Heart right ventricle (tissue), 16 donors: ENCODE data around the gene ARHGEF6. TPM values are rescaled to one million over a fixed set of nuclear protein-coding genes. Genes with fewer than 3 reads are reported as not detected.

Experiments used
- ATAC-seq, 8 donors: fragments of 200-7000 bp; cut with Tn5 transposase; one replicate each; pipeline ENCODE4 v1.9.1; 2020; ENCODE audit warnings: mild to moderate bottlenecking in 8 of 8, moderate library complexity in 8 of 8, moderate number of reproducible peaks in 1 of 8
- DNase-seq, 2 donors: peaks; one replicate each; pipeline ENCODE4 v3.0.0-alpha.2; 2020
- H3K27ac ChIP-seq, 10 donors: fragments of 200-600 bp; sonication (generic) in 2 of 10; one replicate each; pipeline versions ENCODE4 v1.5.0 to v1.8.0; 2020 to 2022; ENCODE audit warnings: mild to moderate bottlenecking in 3 of 10
- H3K27me3 ChIP-seq, 7 donors: fragments of 200-600 bp; one replicate each; pipeline ENCODE4 v1.8.0; 2021 to 2022; ENCODE audit warnings: mild to moderate bottlenecking in 2 of 7
- H3K36me3 ChIP-seq, 9 donors: fragments of 200-600 bp; sonication (generic) in 1 of 9; one replicate each; pipeline versions ENCODE4 v1.5.0 to v1.8.0; 2020 to 2022; ENCODE audit warnings: mild to moderate bottlenecking in 2 of 9
- H3K4me1 ChIP-seq, 9 donors: fragments of 200-600 bp; sonication (generic) in 1 of 9; one replicate each; pipeline versions ENCODE4 v1.5.0 to v1.8.0; 2020 to 2022; ENCODE audit warnings: mild to moderate bottlenecking in 4 of 9
- H3K4me3 ChIP-seq, 10 donors: fragments of 200-600 bp; sonication (generic) in 2 of 10; one replicate each; pipeline versions ENCODE4 v1.5.0 to v1.8.0; 2020 to 2022; ENCODE audit warnings: mild to moderate bottlenecking in 7 of 10, moderate library complexity in 2 of 10
- H3K9me3 ChIP-seq, 11 donors: fragments of 200-600 bp in 10 of 11; sonication (generic) in 2 of 11; one replicate each; pipeline versions ENCODE4 v1.5.0 to v1.8.0; 2013 to 2022; ENCODE audit warnings: mild to moderate bottlenecking in 2 of 11, control low read depth in 1 of 11, moderate library complexity in 1 of 11
- WGBS, 2 donors: extraction: QIAGEN DNeasy Blood & Tissue Kit; methylation state at CpG; one replicate each; pipeline ENCODE4 v1.1.7; 2013; ENCODE audit warnings: inconsistent platforms in 1 of 2; 5-methylcytosine and 5-hydroxymethylcytosine counted together
- intact Hi-C, 10 donors: fragments of 100-400 bp; cut with DNase I; formaldehyde crosslinking; loops; one replicate each; pipeline versions ENCODE4 v1.11.1 to v1.14.2; 2022
- polyA plus RNA-seq, 2 donors: library from polyadenylated mRNA; stranded (reverse); fragments of 200-250 nt; gene quantifications; one replicate each; pipeline ENCODE4 v1.2.3, GENCODE V29; 2013
- total RNA-seq, 10 donors: library from RNA; stranded (reverse); fragmentation: NEBNext Ultra II Directional in 3 of 10; extraction: Animal tissue kit (Norgen Biotek cat#: 25700) in 3 of 10; gene quantifications; one replicate each; pipeline versions ENCODE4 v1.2.1 to v1.2.4, GENCODE V29; 2021 to 2023
- TF ChIP-seq, protein P1 (sequence below), 9 donors: fragments of 200-600 bp; sonication (generic) in 2 of 9; IDR thresholded peaks; one replicate each; pipeline versions ENCODE4 v1.5.0 to v1.8.0; 2021 to 2022; ENCODE audit warnings: antibody characterized with exemption in 9 of 9, mild to moderate bottlenecking in 5 of 9, moderate library complexity in 1 of 9
- donor health status: Arrhythmogenic right ventricular cardiomyopathy.
- donor health status: ischemic (EF 13 %, LVEDD 7.1; RV severe dilation, severe dysfunction).
- donor health status: healthy with polysubstance abuse.
- donor health status: DM: no; HTN: yes; CAD: no.
- donor health status: DM: no; HTN: no; CAD: no.
- donor health status: ischemic (EF 25% LVEDD 6.9; RV normal size, moderate dysfunction).
- donor health status: ischemic (EF 25% LVEDD 5.7; RV mildly dilated, moderate dysfunction).
- donor health status: healthy.
- donor health status: DM: yes; HTN: yes; CAD: no.
- donor health status: Ischemic cardiomyopathy.
- donor health status: ischemic (EF 35%, LVEDD 5.7; RV mildly dilated, moderate dysfunction).
- donor health status: nonischemic (EF 11% LVEDD 7.7; RV severe dilation, severe dysfunction).
- donor health status: DM: yes; HTN: yes; CAD: no.
- donor health status: PGD.
- donor health status: ischemic (EF 29% LVEDD 5.4; RV normal size, mild dysfunction).
- donor health status: nonischemic (EF 23%, LVEDD 6.1; RV moderate dilation, normal function).

Gene ARHGEF6
- total and polyA plus RNA-seq, 12 donors: 15.3 to 88.0 (median 50.2) TPM

DNA sequence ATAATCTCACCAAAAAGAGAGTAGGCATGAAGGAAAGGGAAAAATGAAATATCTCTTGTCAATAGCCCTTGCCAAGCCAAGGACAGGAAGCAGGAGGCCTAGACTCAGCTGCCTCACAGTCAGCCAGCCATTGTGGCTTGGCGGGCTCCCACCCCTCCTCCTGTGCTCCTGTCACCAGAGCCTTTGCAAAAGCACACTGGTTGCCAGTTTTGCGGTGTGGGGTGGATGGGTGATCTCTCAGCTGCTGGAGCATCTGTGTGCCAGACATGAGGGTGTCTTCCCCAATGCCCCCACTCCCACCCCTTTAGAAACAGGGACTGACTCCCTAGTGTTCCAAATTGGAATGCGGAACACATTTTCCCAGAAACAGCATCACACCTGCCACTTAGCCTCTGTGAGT is 26.1 kb downstream of the ARHGEF6 start:
- Histone ChIP-seq H3K4me1 (peaks cover 0 to 74% (median 40%) of the 10 kb centered on the region in 9 donors), H3K27ac (peak overlapping the region in 8 of 10 donors; percentile 7 to 70 (median 40)), H3K9me3 (no peaks in the 10 kb centered on the region), H3K36me3 (no peaks in the 10 kb centered on the region), H3K4me3 (no peak overlapping the region), H3K27me3 (no peaks in the 10 kb centered on the region)
- WGBS, 2 donors: 43 to 54% methylated on average over 2 to 3 of the region's 3 CpGs
- TF ChIP-seq, protein P1, sequence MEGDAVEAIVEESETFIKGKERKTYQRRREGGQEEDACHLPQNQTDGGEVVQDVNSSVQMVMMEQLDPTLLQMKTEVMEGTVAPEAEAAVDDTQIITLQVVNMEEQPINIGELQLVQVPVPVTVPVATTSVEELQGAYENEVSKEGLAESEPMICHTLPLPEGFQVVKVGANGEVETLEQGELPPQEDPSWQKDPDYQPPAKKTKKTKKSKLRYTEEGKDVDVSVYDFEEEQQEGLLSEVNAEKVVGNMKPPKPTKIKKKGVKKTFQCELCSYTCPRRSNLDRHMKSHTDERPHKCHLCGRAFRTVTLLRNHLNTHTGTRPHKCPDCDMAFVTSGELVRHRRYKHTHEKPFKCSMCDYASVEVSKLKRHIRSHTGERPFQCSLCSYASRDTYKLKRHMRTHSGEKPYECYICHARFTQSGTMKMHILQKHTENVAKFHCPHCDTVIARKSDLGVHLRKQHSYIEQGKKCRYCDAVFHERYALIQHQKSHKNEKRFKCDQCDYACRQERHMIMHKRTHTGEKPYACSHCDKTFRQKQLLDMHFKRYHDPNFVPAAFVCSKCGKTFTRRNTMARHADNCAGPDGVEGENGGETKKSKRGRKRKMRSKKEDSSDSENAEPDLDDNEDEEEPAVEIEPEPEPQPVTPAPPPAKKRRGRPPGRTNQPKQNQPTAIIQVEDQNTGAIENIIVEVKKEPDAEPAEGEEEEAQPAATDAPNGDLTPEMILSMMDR (IDR thresholded peaks at IDR 0.05): no peak
- intact Hi-C loops: no loop called here
- peak; percentile 49 to 89 (median 86) for ATAC-seq
- peak; percentile 38 to 50 for DNase-seq

DNA sequence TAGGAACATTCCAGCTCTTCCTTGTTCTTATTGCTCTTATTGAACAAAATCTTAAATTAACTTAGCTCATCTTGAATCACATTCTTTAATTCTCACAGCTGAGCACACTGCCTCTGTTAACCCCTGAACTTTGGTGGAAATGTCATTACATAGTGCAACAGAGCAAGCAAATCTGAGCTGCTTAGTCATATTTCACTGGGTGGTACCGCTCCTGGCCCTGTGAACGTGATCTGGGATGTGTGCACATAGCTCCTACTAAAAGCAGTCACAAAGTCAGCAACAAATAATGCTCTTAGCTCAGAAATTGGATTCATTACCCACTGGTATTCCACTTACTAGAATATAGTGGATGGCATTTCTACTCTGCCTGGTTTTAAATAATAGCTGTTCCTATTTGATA is 27.9 kb downstream of the ARHGEF6 start:
- ATAC-seq: peak in 3 of 8 donors; percentile 51 to 77 (median 53)
- Histone ChIP-seq H3K27ac (peak overlapping the region in 6 of 10 donors; percentile 28 to 70 (median 48)), H3K4me1 (peaks cover 0 to 83% (median 41%) of the 10 kb centered on the region in 9 donors), H3K36me3 (no peaks in the 10 kb centered on the region), H3K27me3 (peaks cover 0 to 5% (median 0%) of the 10 kb centered on the region in 7 donors), H3K9me3 (no peaks in the 10 kb centered on the region), H3K4me3 (no peak overlapping the region)
- no peak for DNase-seq
- intact Hi-C loops: no loop called here
- TF ChIP-seq, protein P1 (IDR thresholded peaks at IDR 0.05): no peak
- WGBS, 2 donors: 43 to 57% methylated on average over 2 of the region's 2 CpGs

DNA sequence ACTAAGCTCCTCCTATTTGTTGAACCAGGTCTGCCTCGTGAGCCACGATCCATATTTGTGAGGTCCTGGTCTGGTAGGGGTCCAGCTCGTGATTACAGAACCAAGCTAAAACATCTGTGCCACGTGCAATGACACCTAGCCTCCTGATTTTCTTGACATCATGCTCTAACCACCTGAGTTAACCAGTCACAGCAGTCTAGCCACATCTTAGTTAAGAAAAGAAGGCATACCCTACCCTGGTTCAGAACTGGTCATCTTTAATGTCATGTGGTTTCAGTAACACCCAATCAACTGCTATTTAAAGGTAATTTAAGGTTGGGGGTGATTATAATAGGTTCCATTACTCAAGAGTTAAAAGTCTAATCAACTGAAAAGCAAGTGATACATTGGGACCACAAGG is 28.4 kb downstream of the ARHGEF6 start:
- ATAC-seq: no peak
- H3K9me3 ChIP-seq: no peaks in the 10 kb centered on the region
- TF ChIP-seq, protein P1 (IDR thresholded peaks at IDR 0.05): no peak
- H3K36me3 ChIP-seq: no peaks in the 10 kb centered on the region
- peak overlapping the region in 5 of 10 donors; percentile 35 to 70 (median 48) for H3K27ac ChIP-seq
- H3K4me3 ChIP-seq: no peak overlapping the region
- intact Hi-C loops: no loop called here
- WGBS, 2 donors: 90 to 95% methylated on average over 4 of the region's 4 CpGs
- peaks cover 0 to 88% (median 45%) of the 10 kb centered on the region in 9 donors for H3K4me1 ChIP-seq
- peaks cover 0 to 5% (median 0%) of the 10 kb centered on the region in 7 donors for H3K27me3 ChIP-seq
- no peak for DNase-seq

DNA sequence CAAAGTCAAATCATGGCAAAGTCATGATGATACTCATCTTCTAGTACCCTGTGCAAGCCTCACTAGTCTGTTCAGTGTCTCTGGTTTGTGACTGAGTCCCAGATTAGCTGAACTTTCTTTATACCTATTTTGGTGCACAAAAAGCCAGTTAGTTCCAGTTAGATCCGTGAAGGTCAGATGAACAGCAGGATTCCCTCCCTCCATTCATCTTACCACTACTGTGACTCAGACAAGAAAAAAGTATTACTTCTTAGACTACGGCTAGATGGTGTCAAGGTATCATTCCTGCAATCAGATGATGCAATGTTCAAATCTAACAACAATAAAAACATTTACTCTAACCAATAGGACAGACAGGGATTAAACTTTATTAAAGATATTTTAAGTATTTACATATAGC is 30.4 kb downstream of the ARHGEF6 start:
- Histone ChIP-seq H3K36me3 (peaks cover 0 to 3% (median 0%) of the 10 kb centered on the region in 9 donors), H3K9me3 (no peaks in the 10 kb centered on the region), H3K27ac (peak overlapping the region in 2 of 10 donors; percentile 29 to 30), H3K27me3 (peaks cover 0 to 7% (median 0%) of the 10 kb centered on the region in 7 donors), H3K4me1 (peaks cover 0 to 97% (median 65%) of the 10 kb centered on the region in 9 donors), H3K4me3 (no peak overlapping the region)
- WGBS, 2 donors: 48 to 51% methylated on average over 2 of the region's 2 CpGs
- TF ChIP-seq, protein P1 (IDR thresholded peaks at IDR 0.05): no peak
- DNase-seq (no peak), ATAC-seq (no peak)
- intact Hi-C loops: no loop called here
